Suprapubic skin (tissue), 4 donors: ENCODE measurements around the gene RNF11. TPM values are rescaled to one million over a fixed set of nuclear protein-coding genes. Genes with fewer than 3 reads are reported as not detected.

Experiments
- DNase-seq, 2 donors: peaks; one replicate each; pipeline ENCODE4 v3.0.0-alpha.2; 2019; ENCODE audit warnings: low spot score in 2 of 2
- H3K27ac ChIP-seq: fragments of 200-600 bp; sonication (generic); one replicate; pipeline ENCODE4 v1.5.1; 2019
- H3K27me3 ChIP-seq: fragments of 200-600 bp; sonication (generic); one replicate; pipeline ENCODE4 v1.5.1; 2019
- H3K36me3 ChIP-seq: fragments of 200-600 bp; sonication (generic); one replicate; pipeline ENCODE4 v1.5.1; 2019
- H3K4me1 ChIP-seq: fragments of 200-600 bp; sonication (generic); one replicate; pipeline ENCODE4 v1.5.1; 2019
- H3K4me3 ChIP-seq: fragments of 200-600 bp; sonication (generic); one replicate; pipeline ENCODE4 v1.5.1; 2019; ENCODE audit warnings: mild to moderate bottlenecking
- H3K9me3 ChIP-seq: fragments of 200-600 bp; sonication (generic); one replicate; pipeline ENCODE4 v1.5.1; 2019
- CTCF ChIP-seq, 2 donors: fragments of 200-600 bp in 1 of 2; fragments of 450-650 bp in 1 of 2; sonication (generic) in 1 of 2; IDR thresholded peaks; one replicate each; pipeline ENCODE4 v1.5.1; 2016 to 2019; ENCODE audit warnings: antibody characterized with exemption in 2 of 2, mild to moderate bottlenecking in 1 of 2, moderate library complexity in 1 of 2
- EP300 ChIP-seq: sonication (generic); formaldehyde crosslinking; IDR thresholded peaks from one replicate; pipeline ENCODE4 v1.6.1; 2017; ENCODE audit warnings: antibody characterized with exemption
- POLR2A ChIP-seq, 2 donors: fragments of 450-650 bp; IDR thresholded peaks; one replicate each; pipeline ENCODE4 v1.6.1; 2017; ENCODE audit warnings: antibody characterized with exemption in 2 of 2, mild to moderate bottlenecking in 2 of 2, moderate library complexity in 2 of 2
- POLR2AphosphoS5 ChIP-seq, 3 donors: sonication (generic); formaldehyde crosslinking; IDR thresholded peaks; one replicate each; pipeline ENCODE4 v1.6.1; 2017; ENCODE audit warnings: antibody characterized with exemption in 3 of 3
- WGBS: methylation state at CpG from one replicate; pipeline ENCODE4 v1.1.5; 2018; 5-methylcytosine and 5-hydroxymethylcytosine counted together
- total RNA-seq, 4 donors: library from RNA; depleted of rRNA; stranded (reverse); fragments of >200 nt; gene quantifications; one replicate each; pipeline ENCODE4 v1.1.0, GENCODE V29; 2016

The RNF11 gene
- 10 to 100 TPM; 80.8 to 93.1 (median 81.5) TPM for total RNA-seq

GRCh38 chr1:51235673-51236530 is at the start of gene RNF11:
Gene RNF11 (plus strand): TSS chr1:51236273. CDS start chr1:51236757, 484 bp downstream.
- Histone ChIP-seq H3K36me3 (no peaks in the 10 kb centered on the region), H3K27me3 (no peaks in the 10 kb centered on the region), H3K4me1 (peaks cover 49% of the 10 kb centered on the region), H3K9me3 (no peaks in the 10 kb centered on the region), H3K4me3 (peak within 1 kb of the TSS; percentile 96), H3K27ac (peak within 1 kb of the TSS; percentile 95)
- TF ChIP-seq CTCF (IDR thresholded peaks at IDR 0.05) = no peak
- TF ChIP-seq EP300 = no peak
- peak; percentile 12 to 54 (median 49) for TF ChIP-seq POLR2AphosphoS5 (IDR thresholded peaks at IDR 0.05)
- peak; percentile 19 to 91 for TF ChIP-seq POLR2A (IDR thresholded peaks at IDR 0.05)
- peak; percentile 93 to 94 for DNase-seq
- under 1% methylated on average over 44 of the region's 57 CpGs for WGBS

- Histone ChIP-seq H3K4me1 (no peaks in the 10 kb centered on the region), H3K9me3 (no peaks in the 10 kb centered on the region), H3K4me3 (no peak overlapping the region), H3K27me3 (no peaks in the 10 kb centered on the region), H3K36me3 (no peaks in the 10 kb centered on the region), H3K27ac (no peak overlapping the region)
- DNase-seq = no peak
- TF ChIP-seq EP300 (no peak), POLR2AphosphoS5 (IDR thresholded peaks at IDR 0.05) (no peak), POLR2A (IDR thresholded peaks at IDR 0.05) (no peak), CTCF (IDR thresholded peaks at IDR 0.05) (no peak)
Observed at GRCh38 chr1:51188230-51188629, 47.8 kb upstream of the RNF11 start.

- Histone ChIP-seq H3K36me3 (no peaks in the 10 kb centered on the region), H3K27ac (no peak overlapping the region), H3K4me1 (no peaks in the 10 kb centered on the region), H3K9me3 (no peaks in the 10 kb centered on the region), H3K27me3 (no peaks in the 10 kb centered on the region), H3K4me3 (no peak overlapping the region)
- no peak for DNase-seq
- 62% methylated on average over 2 of the region's 2 CpGs for WGBS
- TF ChIP-seq POLR2AphosphoS5 (IDR thresholded peaks at IDR 0.05) (no peak), CTCF (IDR thresholded peaks at IDR 0.05) (peak; percentile 77 to 83)
Observed at GRCh38 chr1:51189421-51190073, 46.5 kb upstream of the RNF11 start.

GRCh38 chr1:51190961-51191360 is 45.1 kb upstream of the RNF11 start:
- Histone ChIP-seq H3K36me3 (no peaks in the 10 kb centered on the region), H3K9me3 (no peaks in the 10 kb centered on the region), H3K4me1 (no peaks in the 10 kb centered on the region), H3K27ac (no peak overlapping the region), H3K27me3 (no peaks in the 10 kb centered on the region), H3K4me3 (no peak overlapping the region)
- 49% methylated on average over 1 of the region's 1 CpG for WGBS
- DNase-seq = no peak
- TF ChIP-seq POLR2AphosphoS5 (IDR thresholded peaks at IDR 0.05) (no peak), POLR2A (IDR thresholded peaks at IDR 0.05) (no peak), CTCF (IDR thresholded peaks at IDR 0.05) (no peak), EP300 (no peak)

GRCh38 chr1:51192213-51192843 is 43.7 kb upstream of the RNF11 start:
- WGBS = 48% methylated on average over 3 of the region's 3 CpGs
- H3K27ac ChIP-seq = no peak overlapping the region
- no peak for TF ChIP-seq EP300
- peak; percentile 47 to 80 for TF ChIP-seq CTCF (IDR thresholded peaks at IDR 0.05)
- H3K9me3 ChIP-seq = no peaks in the 10 kb centered on the region
- peak; percentile 61 to 80 for DNase-seq
- no peaks in the 10 kb centered on the region for H3K27me3 ChIP-seq
- H3K4me3 ChIP-seq = no peak overlapping the region
- H3K4me1 ChIP-seq = no peaks in the 10 kb centered on the region
- H3K36me3 ChIP-seq = no peaks in the 10 kb centered on the region
